Measurements from ENCODE around the gene EFNA2. TPM values are rescaled to one million over a fixed set of nuclear protein-coding genes. Genes with fewer than 3 reads are reported as not detected.

EFNA2 gene
- total RNA-seq, 4 donors from 2014 or later = not detected

GRCh38 chr19:1279782-1280341 lies 5.8 kb upstream of the EFNA2 start:
- H3K9me3 ChIP-seq = no peaks in the 10 kb centered on the region
- H3K27me3 ChIP-seq = peaks cover 17 to 19% (median 19%) of the 10 kb centered on the region in 3 donors
- DNase-seq = peak in 1 of 2 donors; percentile 78
- peak overlapping the region in 1 of 4 donors; percentile 39 for H3K27ac ChIP-seq
- in situ Hi-C loops (cut with MboI; ENCODE audit: low sequenced_read_pairs in 4 of 4) = no loop called here
- no peak for TF ChIP-seq POLR2A (IDR thresholded peaks at IDR 0.05)
- TF ChIP-seq, protein P1, sequence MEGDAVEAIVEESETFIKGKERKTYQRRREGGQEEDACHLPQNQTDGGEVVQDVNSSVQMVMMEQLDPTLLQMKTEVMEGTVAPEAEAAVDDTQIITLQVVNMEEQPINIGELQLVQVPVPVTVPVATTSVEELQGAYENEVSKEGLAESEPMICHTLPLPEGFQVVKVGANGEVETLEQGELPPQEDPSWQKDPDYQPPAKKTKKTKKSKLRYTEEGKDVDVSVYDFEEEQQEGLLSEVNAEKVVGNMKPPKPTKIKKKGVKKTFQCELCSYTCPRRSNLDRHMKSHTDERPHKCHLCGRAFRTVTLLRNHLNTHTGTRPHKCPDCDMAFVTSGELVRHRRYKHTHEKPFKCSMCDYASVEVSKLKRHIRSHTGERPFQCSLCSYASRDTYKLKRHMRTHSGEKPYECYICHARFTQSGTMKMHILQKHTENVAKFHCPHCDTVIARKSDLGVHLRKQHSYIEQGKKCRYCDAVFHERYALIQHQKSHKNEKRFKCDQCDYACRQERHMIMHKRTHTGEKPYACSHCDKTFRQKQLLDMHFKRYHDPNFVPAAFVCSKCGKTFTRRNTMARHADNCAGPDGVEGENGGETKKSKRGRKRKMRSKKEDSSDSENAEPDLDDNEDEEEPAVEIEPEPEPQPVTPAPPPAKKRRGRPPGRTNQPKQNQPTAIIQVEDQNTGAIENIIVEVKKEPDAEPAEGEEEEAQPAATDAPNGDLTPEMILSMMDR (IDR thresholded peaks at IDR 0.05 in 4 of 5, conservative IDR thresholded peaks at IDR 0.05 in 1 of 5) = peak; percentile 76 to 96 (median 92)
- peaks cover 14% of the 10 kb centered on the region in 2 donors for H3K4me1 ChIP-seq
- intact Hi-C loops (cut with DNase I; ENCODE audit: low total_unique reads) = loop anchor here (1.0 to 10.0 kb wide), 4 partner anchors 76 to 485 kb away; partner anchors contain the start of genes ADAMTSL5, GAMT and PTBP1
- ATAC-seq = peak; percentile 34 to 35
- no peak overlapping the region for H3K4me3 ChIP-seq
- peaks cover 0 to 20% of the 10 kb centered on the region in 2 donors for H3K36me3 ChIP-seq

DNA sequence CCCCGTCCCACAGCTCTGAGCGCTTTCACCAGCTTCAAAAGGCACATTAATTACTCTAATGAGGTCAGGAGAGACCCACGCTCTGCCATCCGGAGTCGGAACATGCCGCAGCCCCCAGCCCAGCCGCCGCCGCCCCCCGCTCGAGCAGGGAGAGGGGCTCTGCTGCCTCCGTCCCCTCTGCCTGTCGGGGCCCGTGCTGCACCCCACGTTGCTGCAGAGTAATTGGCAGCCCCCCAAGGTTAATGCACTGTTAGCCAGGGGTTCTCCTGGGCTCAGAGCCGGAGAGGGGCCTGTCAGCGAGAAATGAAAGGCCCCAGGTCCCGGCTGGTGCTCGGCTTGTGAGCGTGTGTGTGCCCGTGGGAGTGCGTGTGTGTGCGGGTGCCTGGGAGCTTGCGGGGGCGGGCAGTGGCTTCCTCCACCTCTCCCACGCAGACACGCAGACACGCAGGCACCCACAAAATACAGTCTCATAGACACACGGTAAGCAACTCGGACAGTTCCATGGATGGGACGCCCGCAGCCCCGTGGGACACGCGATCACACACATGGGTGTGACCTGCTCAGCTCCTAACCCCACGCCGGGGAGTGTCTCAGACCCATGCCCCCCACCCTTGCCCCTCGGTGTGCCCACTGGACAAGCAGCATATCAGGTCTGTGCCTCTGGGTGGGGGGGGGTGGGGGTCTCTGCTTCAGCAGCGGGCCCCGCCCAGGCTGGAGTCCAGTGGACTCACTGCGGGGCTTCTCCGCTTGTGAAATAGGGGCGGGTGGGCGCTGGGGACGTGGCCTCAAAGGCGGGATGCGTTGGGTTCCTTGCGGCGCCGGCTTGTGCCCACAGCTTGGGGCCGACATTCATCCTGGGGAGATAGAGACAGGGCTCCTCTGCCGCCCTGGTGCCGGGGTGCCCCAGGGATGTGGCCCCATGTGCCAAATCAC lies 4.8 kb upstream of the EFNA2 start:
- DNase-seq = no peak

DNA sequence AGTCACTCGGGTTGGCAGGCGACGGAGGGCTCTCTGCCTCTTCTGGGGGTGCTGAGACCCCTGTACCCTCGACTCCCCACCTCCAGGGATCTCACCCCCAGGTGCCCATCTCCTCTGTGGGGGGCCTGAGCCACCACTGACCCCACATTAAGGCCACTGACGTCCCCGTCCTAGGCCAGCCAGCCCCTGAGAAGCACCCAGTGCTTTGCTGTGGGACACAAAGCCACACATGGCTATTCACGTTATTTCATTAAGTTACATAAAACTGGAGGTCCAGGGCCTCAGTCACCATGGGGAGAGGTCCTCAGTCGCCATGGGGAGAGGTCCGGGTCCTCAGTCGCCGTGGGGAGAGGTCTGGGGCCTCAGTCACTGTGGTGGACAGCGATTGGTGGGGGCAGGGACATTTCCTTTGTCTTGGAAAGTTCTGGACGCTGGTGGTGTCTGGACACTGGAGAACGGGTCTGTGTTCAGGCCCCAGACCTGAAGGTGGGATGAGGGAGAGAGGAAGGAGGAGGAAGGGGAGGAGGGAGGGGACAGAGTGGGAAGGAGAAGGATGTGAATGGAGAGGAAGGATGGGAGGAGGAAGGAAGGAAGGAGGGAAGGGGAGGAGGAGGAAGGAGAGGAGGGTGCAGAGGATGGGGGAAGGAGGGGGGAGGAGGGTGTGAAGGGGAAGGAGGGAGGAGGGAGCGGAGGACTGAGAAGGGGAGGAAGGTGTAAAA lies 3.9 kb upstream of the EFNA2 start:
- Histone ChIP-seq H3K27ac (no peak overlapping the region), H3K36me3 (peaks cover 0 to 19% of the 10 kb centered on the region in 2 donors), H3K9me3 (no peaks in the 10 kb centered on the region), H3K4me3 (no peak overlapping the region), H3K27me3 (peaks cover 28 to 30% (median 29%) of the 10 kb centered on the region in 3 donors), H3K4me1 (peaks cover 2 to 5% of the 10 kb centered on the region in 2 donors)
- DNase-seq (no peak), ATAC-seq (no peak)
- intact Hi-C loops (cut with DNase I; ENCODE audit: low total_unique reads) (no loop called here), in situ Hi-C loops (cut with MboI; ENCODE audit: low sequenced_read_pairs in 4 of 4) (no loop called here)
- TF ChIP-seq, protein P1 (IDR thresholded peaks at IDR 0.05 in 4 of 5, conservative IDR thresholded peaks at IDR 0.05 in 1 of 5) = no peak
- TF ChIP-seq POLR2A (IDR thresholded peaks at IDR 0.05) = no peak

More for the DNA sequence above, 4.8 kb upstream of the EFNA2 start:
- Histone ChIP-seq H3K9me3 (no peaks in the 10 kb centered on the region), H3K27ac (no peak overlapping the region), H3K4me1 (peaks cover 10 to 12% of the 10 kb centered on the region in 2 donors), H3K27me3 (peaks cover 23 to 25% (median 25%) of the 10 kb centered on the region in 3 donors), H3K36me3 (peaks cover 0 to 19% of the 10 kb centered on the region in 2 donors), H3K4me3 (no peak overlapping the region)
- in situ Hi-C loops (cut with MboI; ENCODE audit: low sequenced_read_pairs in 4 of 4) = no loop called here
- intact Hi-C loops (cut with DNase I; ENCODE audit: low total_unique reads) = no loop called here
- ATAC-seq = no peak
- no peak for TF ChIP-seq POLR2A (IDR thresholded peaks at IDR 0.05)
- TF ChIP-seq, protein P1 (IDR thresholded peaks at IDR 0.05 in 4 of 5, conservative IDR thresholded peaks at IDR 0.05 in 1 of 5) = no peak

DNA sequence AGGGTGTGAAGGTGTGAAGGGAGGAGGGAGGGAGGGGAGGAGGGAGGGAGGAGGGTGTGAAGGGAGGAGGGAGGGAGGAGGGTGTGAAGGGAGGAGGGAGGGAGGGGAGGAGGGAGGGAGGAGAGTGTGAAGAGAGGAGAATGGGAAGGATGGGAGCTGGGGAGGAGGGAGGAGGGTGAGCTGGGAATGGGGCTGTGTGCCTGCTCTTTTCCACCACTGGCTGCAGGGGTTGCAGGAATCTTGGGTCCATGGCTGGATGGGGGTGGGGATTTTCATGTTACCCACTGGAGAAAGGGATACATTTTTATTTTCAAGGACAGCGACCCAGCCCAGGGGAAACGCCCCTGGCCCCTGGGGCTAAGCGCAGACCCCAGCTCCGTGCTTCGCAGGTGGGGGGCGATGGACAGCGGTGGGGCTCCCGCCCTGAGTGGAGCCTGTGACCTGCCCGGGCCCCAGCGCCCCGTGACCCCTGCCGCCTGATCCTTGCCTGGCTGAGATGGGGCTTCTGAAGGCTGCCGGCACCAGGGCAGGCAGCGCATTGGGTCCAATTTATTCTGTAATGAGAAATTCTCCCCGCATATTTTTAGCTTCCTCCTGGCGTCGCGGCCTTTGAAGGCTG lies 3.0 kb upstream of the EFNA2 start:
- H3K36me3 ChIP-seq = peaks cover 0 to 12% of the 10 kb centered on the region in 2 donors
- intact Hi-C loops (cut with DNase I; ENCODE audit: low total_unique reads) = no loop called here
- in situ Hi-C loops (cut with MboI; ENCODE audit: low sequenced_read_pairs in 4 of 4) = no loop called here
- H3K4me3 ChIP-seq = no peak overlapping the region
- no peak for ATAC-seq
- H3K27ac ChIP-seq = no peak overlapping the region
- peaks cover 37 to 39% (median 39%) of the 10 kb centered on the region in 3 donors for H3K27me3 ChIP-seq
- TF ChIP-seq, protein P1 (IDR thresholded peaks at IDR 0.05 in 4 of 5, conservative IDR thresholded peaks at IDR 0.05 in 1 of 5) = no peak
- TF ChIP-seq POLR2A (IDR thresholded peaks at IDR 0.05) = no peak
- DNase-seq = no peak
- no peaks in the 10 kb centered on the region for H3K9me3 ChIP-seq
- H3K4me1 ChIP-seq = peaks cover 2 to 6% of the 10 kb centered on the region in 2 donors

Measured in gastrocnemius medialis (tissue), 4 donors.